Adrenal gland (tissue), 5 donors: ENCODE measurements around the gene ADGRF4.

Experiments used
- CTCF ChIP-seq, 6 experiments: fragments of 450-650 bp in 4 of 6; fragments of 200-600 bp in 2 of 6; sonication (generic) in 1 of 6; IDR thresholded peaks; 1 replicate in 5 of 6; 2 replicates in 1 of 6; pipeline versions ENCODE4 v1.5.1 to v1.8.0; 2016 to 2021; ENCODE audit warnings: antibody characterized with exemption in 6 of 6, mild to moderate bottlenecking in 2 of 6, moderate library complexity in 1 of 6
- POLR2A ChIP-seq, 2 donors: fragments of 450-650 bp; IDR thresholded peaks; one replicate each; pipeline ENCODE4 v1.6.1; 2017; ENCODE audit warnings: antibody characterized with exemption in 2 of 2, mild to moderate bottlenecking in 2 of 2, moderate library complexity in 1 of 2
- donor health status: DM: no; HTN: no; CAD: no.

DNA sequence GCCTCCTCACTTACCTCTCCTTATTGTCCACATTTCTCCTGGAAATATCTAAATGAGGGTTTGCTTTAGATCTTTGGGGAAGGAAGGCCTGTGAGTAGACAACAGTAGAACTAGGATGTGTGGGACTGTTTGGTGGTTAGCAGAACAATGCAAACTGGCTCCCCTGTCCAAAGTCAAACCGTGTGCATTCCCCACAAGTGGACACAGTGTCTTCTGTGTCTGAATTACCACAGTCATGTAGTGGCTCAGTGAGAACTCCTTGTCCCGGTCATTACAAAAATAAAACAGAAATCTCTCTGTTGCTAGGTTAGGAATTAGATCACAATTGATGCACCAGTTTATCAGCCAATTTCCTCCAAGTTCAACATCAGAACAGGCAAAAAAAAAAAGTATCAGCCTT is 455 bp upstream of the ADGRF4 start:
- TF ChIP-seq CTCF (IDR thresholded peaks at IDR 0.05) (no peak), POLR2A (IDR thresholded peaks at IDR 0.05) (no peak)
